SK-N-SH (cell line): Measurements from ENCODE around the gene PRKN. TPM values are rescaled to one million over a fixed set of nuclear protein-coding genes. Genes with fewer than 3 reads are reported as not detected.

Source experiments
- CTCF ChIA-PET: fragments of 300-600, 350-600 bp; formaldehyde crosslinking; extraction: SDS; loops from one replicate; lab custom pipeline; 2021; lab: Yijun Ruan, JAX
- POLR2A ChIA-PET: fragments of 350-600 bp; sonication (Branson Sonifier 250); formaldehyde crosslinking; extraction: SDS; loops from one replicate; lab custom pipeline; 2020; ENCODE audit warnings: antibody characterized with exemption, inconsistent platforms; lab: Yijun Ruan, JAX
- DNase-seq: peaks from one replicate; pipeline ENCODE4 v3.0.0; 2012
- H2AFZ ChIP-seq: fragments of 200-600 bp; sonication (generic); 2 replicates; pipeline ENCODE4 v1.8.1; 2016; ENCODE audit warnings: antibody characterized with exemption, mild to moderate bottlenecking, low read depth
- H3F3A ChIP-seq: fragments of 200-600 bp; sonication (generic); replicated peaks from 2 replicates; pipeline ENCODE3; 2016; ENCODE audit warnings: antibody characterized with exemption, mild to moderate bottlenecking; ENCODE audit not compliant: insufficient read depth
- H3K27ac ChIP-seq, 2 experiments: fragments of 200-500 bp in 1 of 2; fragments of 200-600 bp in 1 of 2; sonication (Bioruptor generic) in 1 of 2; sonication (generic), shearing (Covaris generic) in 1 of 2; 2 replicates each; pipeline versions ENCODE4 v1.5.1 to v1.6.1; 2014 to 2016; ENCODE audit warnings: low read depth in 2 of 2, inconsistent platforms in 1 of 2, low read length in 1 of 2, mild to moderate bottlenecking in 1 of 2, mixed read lengths in 1 of 2
- H3K27me3 ChIP-seq: fragments of 200-600 bp; sonication (generic), shearing (Covaris generic); 2 replicates; pipeline ENCODE4 v1.6.1; 2016; ENCODE audit warnings: mixed run types; ENCODE audit not compliant: insufficient read depth
- H3K36me3 ChIP-seq, 2 experiments: fragments of 200-500 bp in 1 of 2; fragments of 200-600 bp in 1 of 2; sonication (Bioruptor generic) in 1 of 2; sonication (generic) in 1 of 2; replicated peaks in 1 of 2; 2 replicates each; pipeline versions ENCODE3 to v1.5.1; 2014 to 2016; ENCODE audit warnings: low read length in 1 of 2, mild to moderate bottlenecking in 1 of 2; ENCODE audit not compliant: insufficient read depth in 2 of 2, control insufficient read depth in 1 of 2
- H3K4me1 ChIP-seq, 2 experiments: fragments of 200-500 bp in 1 of 2; fragments of 200-600 bp in 1 of 2; sonication (Bioruptor generic) in 1 of 2; sonication (generic), shearing (Covaris generic) in 1 of 2; 2 replicates each; pipeline versions ENCODE4 v1.5.1 to v1.6.1; 2014 to 2016; ENCODE audit warnings: low read depth in 1 of 2, low read length in 1 of 2, mixed run types in 1 of 2; ENCODE audit not compliant: insufficient read depth in 2 of 2, control insufficient read depth in 1 of 2
- H3K4me2 ChIP-seq: fragments of 200-600 bp; sonication (generic), shearing (Covaris generic); 2 replicates; pipeline ENCODE4 v1.6.1; 2017; ENCODE audit warnings: mixed run types
- H3K4me3 ChIP-seq, 2 experiments: fragments of 200-500 bp in 1 of 2; fragments of 200-600 bp in 1 of 2; sonication (Bioruptor generic) in 1 of 2; sonication (generic), shearing (Covaris generic) in 1 of 2; 2 replicates each; pipeline versions ENCODE4 v1.5.1 to v1.8.1; 2014 to 2016; ENCODE audit warnings: low read depth in 2 of 2, inconsistent platforms in 1 of 2, low read length in 1 of 2, mild to moderate bottlenecking in 1 of 2, mixed read lengths in 1 of 2, moderate library complexity in 1 of 2
- H3K79me2 ChIP-seq: fragments of 200-600 bp; sonication (generic); 2 replicates; pipeline ENCODE4 v1.8.1; 2017; ENCODE audit warnings: mild to moderate bottlenecking; ENCODE audit not compliant: insufficient read depth
- H3K9ac ChIP-seq: fragments of 200-600 bp; sonication (generic); 2 replicates; pipeline ENCODE4 v1.6.1; 2017; ENCODE audit warnings: mixed run types
- H3K9me2 ChIP-seq: fragments of 200-600 bp; sonication (generic); 2 replicates; pipeline ENCODE4 v1.6.1; 2017; ENCODE audit warnings: mixed run types
- H3K9me3 ChIP-seq: fragments of 200-600 bp; sonication (generic); 2 replicates; pipeline ENCODE4 v1.6.1; 2017; ENCODE audit warnings: mixed run types, mild to moderate bottlenecking, moderate library complexity
- H4K20me1 ChIP-seq: fragments of 200-600 bp; sonication (generic); 2 replicates; pipeline ENCODE4 v1.6.1; 2017; ENCODE audit warnings: mild to moderate bottlenecking, mixed run types; ENCODE audit not compliant: insufficient read depth
- CHD2 ChIP-seq: fragments of 150-350 bp; IDR thresholded peaks from 2 replicates; pipeline ENCODE4 v1.6.1; 2018; ENCODE audit warnings: low read length; ENCODE audit not compliant: partially characterized antibody
- GATA2 ChIP-seq: sonication (generic); formaldehyde crosslinking; IDR thresholded peaks from 2 replicates; pipeline ENCODE4 v1.5.0; 2020; ENCODE audit warnings: mild to moderate bottlenecking, missing genetic modification reagents
- JUND ChIP-seq: IDR thresholded peaks from 2 replicates; pipeline ENCODE4 v1.4.0; 2012
- RFX5 ChIP-seq: IDR thresholded peaks from 2 replicates; pipeline ENCODE4 v1.6.1; 2012; ENCODE audit warnings: mild to moderate bottlenecking, improper control_type of control experiment, low read length
- SIN3A ChIP-seq: IDR thresholded peaks from 2 replicates; pipeline ENCODE4 v1.6.1; 2012; ENCODE audit warnings: low read depth, mild to moderate bottlenecking, low read length, moderate library complexity, borderline replicate concordance
- TCF12 ChIP-seq: IDR thresholded peaks from 2 replicates; pipeline ENCODE4 v1.4.0; 2012
- TEAD4 ChIP-seq: IDR thresholded peaks from 2 replicates; pipeline ENCODE4 v1.4.0; 2012; ENCODE audit warnings: mild to moderate bottlenecking, borderline replicate concordance; ENCODE audit not compliant: insufficient read depth
- WGBS: methylation state at CpG from one replicate; pipeline ENCODE4 v1.1.6; 2017; ENCODE audit warnings: low lambda C conversion rate; 5-methylcytosine and 5-hydroxymethylcytosine counted together
- polyA plus RNA-seq, 3 experiments: library from polyadenylated mRNA; depleted of rRNA; stranded (reverse); fragments of >200 nt; gene quantifications; 2 replicates each; pipeline ENCODE4 v1.2.3, GENCODE V29; 2012
- TF ChIP-seq, protein P1 (sequence below): fragments of 200-600 bp; sonication (generic); IDR thresholded peaks from 2 replicates; pipeline ENCODE4 v1.6.1; 2017; ENCODE audit warnings: antibody characterized with exemption, mild to moderate bottlenecking, moderate library complexity
- TF ChIP-seq, protein P2 (sequence below): fragments of 150-350 bp; IDR thresholded peaks from 2 replicates; pipeline ENCODE4 v1.6.1; 2017; ENCODE audit warnings: antibody characterized with exemption, low read length, low read depth, borderline replicate concordance
- TF ChIP-seq, protein P3 (sequence below): IDR thresholded peaks from 2 replicates; pipeline ENCODE4; 2012
- TF ChIP-seq, protein P4 (sequence below): fragments of 150-350 bp; IDR thresholded peaks from 2 replicates; pipeline ENCODE4 v1.6.1; 2016; ENCODE audit warnings: mild to moderate bottlenecking, low read depth, low read length
- TF ChIP-seq, protein P5 (sequence below): IDR thresholded peaks from 2 replicates; pipeline ENCODE4 v1.4.0; 2012; ENCODE audit warnings: low read depth, borderline replicate concordance

The PRKN gene
- polyA plus RNA-seq, 1 of the 3 experiments (the other 2 are of a cell fraction): 0.76 TPM

DNA sequence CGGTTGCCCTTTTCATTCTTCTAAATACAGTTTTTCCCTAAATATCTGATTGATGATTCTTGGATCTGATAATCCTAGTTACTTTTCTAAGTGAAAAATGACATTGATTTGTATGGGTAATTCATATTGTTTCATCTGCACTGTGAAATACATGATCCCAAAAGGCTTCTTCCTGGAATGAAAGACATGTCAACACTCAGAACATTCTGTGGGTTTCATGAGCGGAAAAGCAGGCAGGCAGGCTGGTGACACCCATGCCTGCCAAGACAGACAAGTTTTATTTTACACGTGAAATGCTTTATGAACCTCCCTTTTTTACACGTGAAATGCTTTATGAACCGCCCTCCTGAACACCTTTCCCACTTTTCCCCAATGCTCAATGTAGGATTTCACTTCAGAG, 105.0 kb downstream of the PRKN start:
- ChIA-PET POLR2A (no interaction called here), CTCF (no interaction called here)
- 62% methylated on average over 5 of the region's 5 CpGs for WGBS

More for the DNA sequence above, 105.0 kb downstream of the PRKN start:
- no peak for DNase-seq
- TF ChIP-seq TEAD4 (no peak), SIN3A (no peak), CHD2 (no peak), RFX5 (no peak), JUND (no peak), TCF12 (no peak), GATA2 (no peak)
- TF ChIP-seq, protein P1, sequence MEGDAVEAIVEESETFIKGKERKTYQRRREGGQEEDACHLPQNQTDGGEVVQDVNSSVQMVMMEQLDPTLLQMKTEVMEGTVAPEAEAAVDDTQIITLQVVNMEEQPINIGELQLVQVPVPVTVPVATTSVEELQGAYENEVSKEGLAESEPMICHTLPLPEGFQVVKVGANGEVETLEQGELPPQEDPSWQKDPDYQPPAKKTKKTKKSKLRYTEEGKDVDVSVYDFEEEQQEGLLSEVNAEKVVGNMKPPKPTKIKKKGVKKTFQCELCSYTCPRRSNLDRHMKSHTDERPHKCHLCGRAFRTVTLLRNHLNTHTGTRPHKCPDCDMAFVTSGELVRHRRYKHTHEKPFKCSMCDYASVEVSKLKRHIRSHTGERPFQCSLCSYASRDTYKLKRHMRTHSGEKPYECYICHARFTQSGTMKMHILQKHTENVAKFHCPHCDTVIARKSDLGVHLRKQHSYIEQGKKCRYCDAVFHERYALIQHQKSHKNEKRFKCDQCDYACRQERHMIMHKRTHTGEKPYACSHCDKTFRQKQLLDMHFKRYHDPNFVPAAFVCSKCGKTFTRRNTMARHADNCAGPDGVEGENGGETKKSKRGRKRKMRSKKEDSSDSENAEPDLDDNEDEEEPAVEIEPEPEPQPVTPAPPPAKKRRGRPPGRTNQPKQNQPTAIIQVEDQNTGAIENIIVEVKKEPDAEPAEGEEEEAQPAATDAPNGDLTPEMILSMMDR: no peak
- TF ChIP-seq, protein P2, sequence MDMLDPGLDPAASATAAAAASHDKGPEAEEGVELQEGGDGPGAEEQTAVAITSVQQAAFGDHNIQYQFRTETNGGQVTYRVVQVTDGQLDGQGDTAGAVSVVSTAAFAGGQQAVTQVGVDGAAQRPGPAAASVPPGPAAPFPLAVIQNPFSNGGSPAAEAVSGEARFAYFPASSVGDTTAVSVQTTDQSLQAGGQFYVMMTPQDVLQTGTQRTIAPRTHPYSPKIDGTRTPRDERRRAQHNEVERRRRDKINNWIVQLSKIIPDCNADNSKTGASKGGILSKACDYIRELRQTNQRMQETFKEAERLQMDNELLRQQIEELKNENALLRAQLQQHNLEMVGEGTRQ: no peak
- TF ChIP-seq, protein P3, sequence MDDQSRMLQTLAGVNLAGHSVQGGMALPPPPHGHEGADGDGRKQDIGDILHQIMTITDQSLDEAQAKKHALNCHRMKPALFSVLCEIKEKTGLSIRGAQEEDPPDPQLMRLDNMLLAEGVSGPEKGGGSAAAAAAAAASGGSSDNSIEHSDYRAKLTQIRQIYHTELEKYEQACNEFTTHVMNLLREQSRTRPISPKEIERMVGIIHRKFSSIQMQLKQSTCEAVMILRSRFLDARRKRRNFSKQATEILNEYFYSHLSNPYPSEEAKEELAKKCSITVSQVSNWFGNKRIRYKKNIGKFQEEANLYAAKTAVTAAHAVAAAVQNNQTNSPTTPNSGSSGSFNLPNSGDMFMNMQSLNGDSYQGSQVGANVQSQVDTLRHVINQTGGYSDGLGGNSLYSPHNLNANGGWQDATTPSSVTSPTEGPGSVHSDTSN: no peak
- TF ChIP-seq, protein P4, sequence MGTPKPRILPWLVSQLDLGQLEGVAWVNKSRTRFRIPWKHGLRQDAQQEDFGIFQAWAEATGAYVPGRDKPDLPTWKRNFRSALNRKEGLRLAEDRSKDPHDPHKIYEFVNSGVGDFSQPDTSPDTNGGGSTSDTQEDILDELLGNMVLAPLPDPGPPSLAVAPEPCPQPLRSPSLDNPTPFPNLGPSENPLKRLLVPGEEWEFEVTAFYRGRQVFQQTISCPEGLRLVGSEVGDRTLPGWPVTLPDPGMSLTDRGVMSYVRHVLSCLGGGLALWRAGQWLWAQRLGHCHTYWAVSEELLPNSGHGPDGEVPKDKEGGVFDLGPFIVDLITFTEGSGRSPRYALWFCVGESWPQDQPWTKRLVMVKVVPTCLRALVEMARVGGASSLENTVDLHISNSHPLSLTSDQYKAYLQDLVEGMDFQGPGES: no peak
- TF ChIP-seq, protein P5, sequence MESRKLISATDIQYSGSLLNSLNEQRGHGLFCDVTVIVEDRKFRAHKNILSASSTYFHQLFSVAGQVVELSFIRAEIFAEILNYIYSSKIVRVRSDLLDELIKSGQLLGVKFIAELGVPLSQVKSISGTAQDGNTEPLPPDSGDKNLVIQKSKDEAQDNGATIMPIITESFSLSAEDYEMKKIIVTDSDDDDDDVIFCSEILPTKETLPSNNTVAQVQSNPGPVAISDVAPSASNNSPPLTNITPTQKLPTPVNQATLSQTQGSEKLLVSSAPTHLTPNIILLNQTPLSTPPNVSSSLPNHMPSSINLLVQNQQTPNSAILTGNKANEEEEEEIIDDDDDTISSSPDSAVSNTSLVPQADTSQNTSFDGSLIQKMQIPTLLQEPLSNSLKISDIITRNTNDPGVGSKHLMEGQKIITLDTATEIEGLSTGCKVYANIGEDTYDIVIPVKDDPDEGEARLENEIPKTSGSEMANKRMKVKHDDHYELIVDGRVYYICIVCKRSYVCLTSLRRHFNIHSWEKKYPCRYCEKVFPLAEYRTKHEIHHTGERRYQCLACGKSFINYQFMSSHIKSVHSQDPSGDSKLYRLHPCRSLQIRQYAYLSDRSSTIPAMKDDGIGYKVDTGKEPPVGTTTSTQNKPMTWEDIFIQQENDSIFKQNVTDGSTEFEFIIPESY: no peak
- Histone ChIP-seq H3K4me3 (no peak overlapping the region), H3K27me3 (no peaks in the 10 kb centered on the region), H4K20me1 (no peaks in the 10 kb centered on the region), H3K9ac (no peak overlapping the region), H3K36me3 (no peaks in the 10 kb centered on the region), H3K4me2 (no peak overlapping the region), H2AFZ (no peak overlapping the region), H3K4me1 (peaks cover 0 to 4% of the 10 kb centered on the region in 2 experiments; a peak in 1 of 4 replicates), H3K9me2 (no peaks in the 10 kb centered on the region), H3K27ac (no peak overlapping the region), H3F3A (no peaks in the 10 kb centered on the region), H3K79me2 (no peaks in the 10 kb centered on the region), H3K9me3 (no peaks in the 10 kb centered on the region)
